ENCODE measurements around the gene SSC4D.

The SSC4D gene

DNA sequence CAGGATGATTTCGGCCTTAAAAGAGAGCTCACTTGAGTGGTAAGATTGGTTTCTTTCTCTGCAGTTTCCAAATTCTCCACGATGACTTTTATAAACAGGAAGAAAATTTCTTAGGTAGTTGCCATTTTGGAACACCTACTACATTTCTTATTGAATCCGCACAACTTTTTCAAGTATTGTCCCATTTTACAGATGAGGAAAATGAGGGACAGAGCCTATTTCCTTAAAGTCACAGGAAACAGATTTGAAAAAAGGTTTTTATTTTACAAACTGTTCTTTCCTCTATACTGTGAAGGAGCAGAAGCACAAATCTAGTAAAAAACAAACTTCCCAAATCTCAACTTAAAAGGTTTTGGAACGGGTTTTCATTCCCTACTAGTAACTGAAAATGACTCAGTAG, 53.4 kb downstream of the SSC4D start:
- no peak for DNase-seq (ENCODE audit: low read depth in 1 of 2, low spot score in 1 of 2)

DNA sequence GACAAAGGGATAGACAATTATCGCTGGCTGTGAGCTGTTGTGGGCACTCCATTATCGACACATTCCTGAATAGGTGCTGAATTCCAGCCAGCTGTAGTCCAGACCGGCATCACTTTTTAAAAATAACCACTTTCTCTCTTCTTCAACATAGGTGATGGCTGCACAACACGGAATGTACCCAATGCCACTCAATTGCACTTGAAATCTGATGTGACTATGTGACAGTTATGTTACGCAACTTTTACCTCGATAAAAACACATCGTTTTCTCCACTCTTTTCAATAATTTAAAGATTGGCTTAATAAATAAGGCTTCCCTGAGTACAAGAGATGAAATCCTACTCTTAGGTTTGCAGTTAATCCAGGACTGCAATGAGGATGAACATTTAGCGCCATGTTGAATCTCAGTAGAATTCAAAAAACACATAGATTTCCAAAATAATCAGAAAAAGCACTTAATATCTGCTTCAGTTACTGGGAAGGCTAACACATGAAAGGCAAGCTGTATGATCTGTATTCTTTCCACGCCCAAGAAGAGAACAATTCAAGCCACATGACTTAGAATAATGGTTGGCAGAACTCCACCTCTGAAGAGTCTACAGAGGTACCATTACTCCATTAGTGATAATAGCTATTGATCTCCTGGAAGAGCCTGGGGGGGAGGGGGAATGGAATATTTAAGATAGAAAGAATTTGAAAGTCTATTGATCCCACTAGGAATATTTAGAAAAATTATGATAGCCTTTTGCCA, 54.3 kb downstream of the SSC4D start:
- no peak for DNase-seq (ENCODE audit: low read depth in 1 of 2, low spot score in 1 of 2)

DNA sequence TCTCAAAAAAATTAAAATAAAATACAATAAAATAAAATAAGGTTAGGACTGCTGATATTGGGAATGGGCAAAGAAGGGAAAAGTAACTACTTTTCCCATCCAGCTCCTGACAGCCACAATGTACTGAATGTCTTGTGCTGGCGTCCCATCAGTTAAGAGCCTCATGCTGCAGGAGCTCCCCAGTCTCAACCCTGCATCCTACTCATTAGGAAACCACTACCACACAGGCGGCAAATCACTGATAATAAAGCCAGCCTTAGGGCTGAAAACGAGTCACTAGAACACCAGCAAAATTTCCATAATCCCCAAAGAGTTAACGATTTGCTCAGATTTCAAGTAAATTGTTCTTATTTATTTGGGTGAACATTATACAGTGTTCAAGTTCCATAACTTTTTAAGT, 55.0 kb downstream of the SSC4D start:
- DNase-seq (ENCODE audit: low read depth in 1 of 2, low spot score in 1 of 2) = no peak

DNA sequence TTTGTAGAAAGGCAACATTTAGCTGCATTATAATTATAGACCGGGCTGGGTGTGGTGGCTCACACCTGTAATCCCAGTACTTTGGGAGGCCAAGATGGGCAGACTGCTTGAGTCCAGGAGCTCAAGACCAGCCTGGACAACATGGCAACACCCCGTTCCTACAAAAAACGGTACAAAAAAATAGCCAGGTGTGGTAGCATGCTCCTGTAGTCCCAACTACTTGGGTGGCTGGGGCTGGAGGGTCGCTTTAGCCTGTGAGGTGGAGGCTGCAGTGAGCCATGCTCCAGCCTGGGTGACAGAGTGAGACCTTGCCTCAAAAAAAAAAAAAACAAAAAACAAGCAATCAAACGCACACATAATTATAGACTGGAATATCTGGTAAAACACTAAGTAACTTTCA, 55.8 kb downstream of the SSC4D start:
- DNase-seq (ENCODE audit: low read depth in 1 of 2, low spot score in 1 of 2) = no peak

DNA sequence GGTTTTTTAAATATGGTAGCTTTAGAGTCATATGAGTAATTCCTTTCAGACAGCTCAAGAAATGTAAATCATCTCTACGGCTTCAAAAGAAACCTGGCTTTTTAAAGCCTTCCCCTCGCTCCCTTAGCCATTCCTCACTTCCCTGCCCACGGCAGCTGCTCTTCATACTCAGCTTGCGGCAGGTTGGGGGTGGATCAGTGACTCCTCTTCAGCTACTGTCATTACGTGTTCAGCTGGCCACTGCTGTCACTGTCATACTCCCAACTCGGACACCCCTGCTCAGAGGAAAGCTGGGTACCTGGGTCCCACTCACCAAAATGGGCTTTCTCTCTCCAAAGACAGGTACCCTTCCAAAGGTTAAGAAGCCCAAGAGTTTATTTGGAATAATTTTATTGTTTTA, 57.3 kb downstream of the SSC4D start:
- DNase-seq (ENCODE audit: low read depth in 1 of 2, low spot score in 1 of 2) = no peak

DNA sequence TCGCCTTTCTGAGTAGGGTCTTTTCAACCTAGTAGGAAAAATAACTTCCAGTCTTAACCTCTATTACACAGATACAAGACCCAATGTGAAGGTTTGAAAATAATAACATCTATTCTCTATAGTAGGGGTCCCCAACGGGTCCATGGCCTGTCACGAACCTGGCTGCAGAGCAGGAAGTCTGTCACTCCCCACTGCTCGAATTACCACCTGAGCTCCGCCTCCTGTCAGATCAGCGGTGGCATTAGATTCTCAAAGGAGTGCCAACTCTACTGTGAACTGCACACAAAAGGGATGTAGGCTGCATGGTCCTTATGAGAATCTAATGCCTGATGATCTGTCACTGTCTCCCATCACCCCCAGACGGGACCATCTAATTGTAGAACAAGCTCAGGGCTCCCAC, 58.1 kb downstream of the SSC4D start:
- no peak for DNase-seq (ENCODE audit: low read depth in 1 of 2, low spot score in 1 of 2)

DNA sequence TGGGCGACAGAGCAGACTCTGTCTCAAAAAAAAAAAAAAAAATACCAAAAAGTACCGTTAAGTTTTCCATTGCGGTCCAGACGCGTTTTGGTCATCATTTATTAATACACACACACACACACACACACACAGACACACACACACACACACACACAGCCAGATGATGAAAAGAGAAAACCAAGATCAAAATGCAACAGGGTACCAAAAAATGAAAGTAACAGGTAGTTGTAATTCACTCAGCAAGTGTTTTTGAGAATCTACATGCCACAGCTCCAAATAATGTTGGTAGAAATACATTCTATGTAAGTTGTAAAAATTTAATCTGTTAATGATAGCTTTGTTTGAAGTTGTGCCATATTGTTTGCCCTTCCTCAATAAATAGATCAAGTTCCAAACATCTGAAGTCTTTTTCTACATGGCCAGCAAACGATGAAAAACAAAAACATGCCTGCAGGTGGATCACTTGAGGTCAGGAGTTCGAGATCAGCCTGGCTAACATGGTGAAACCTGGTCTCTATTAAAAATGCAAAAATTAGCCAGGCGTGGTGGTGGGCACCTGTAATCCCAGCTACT, 60.1 kb downstream of the SSC4D start:
- DNase-seq (ENCODE audit: low read depth in 1 of 2, low spot score in 1 of 2) = no peak

DNA sequence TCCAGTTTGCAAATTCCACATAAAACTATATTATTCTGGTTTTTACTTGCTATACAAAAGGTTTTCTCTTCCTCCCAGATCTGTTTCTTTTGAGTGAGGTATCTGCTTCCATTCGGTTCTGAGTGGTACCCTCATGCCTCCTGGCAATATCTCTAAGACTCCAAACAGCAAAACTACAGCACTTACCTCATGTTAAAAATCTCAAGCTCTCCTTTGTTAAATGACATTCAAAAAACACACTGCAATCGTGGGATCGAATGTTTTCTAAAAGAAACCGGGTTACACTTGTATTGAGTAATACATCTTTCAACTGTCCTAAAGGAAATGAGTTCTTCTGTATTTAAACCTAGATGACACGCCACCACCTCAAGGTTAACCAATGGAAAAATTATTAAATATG, 61.8 kb downstream of the SSC4D start:
- no peak for DNase-seq (ENCODE audit: low read depth in 1 of 2, low spot score in 1 of 2)

DNA sequence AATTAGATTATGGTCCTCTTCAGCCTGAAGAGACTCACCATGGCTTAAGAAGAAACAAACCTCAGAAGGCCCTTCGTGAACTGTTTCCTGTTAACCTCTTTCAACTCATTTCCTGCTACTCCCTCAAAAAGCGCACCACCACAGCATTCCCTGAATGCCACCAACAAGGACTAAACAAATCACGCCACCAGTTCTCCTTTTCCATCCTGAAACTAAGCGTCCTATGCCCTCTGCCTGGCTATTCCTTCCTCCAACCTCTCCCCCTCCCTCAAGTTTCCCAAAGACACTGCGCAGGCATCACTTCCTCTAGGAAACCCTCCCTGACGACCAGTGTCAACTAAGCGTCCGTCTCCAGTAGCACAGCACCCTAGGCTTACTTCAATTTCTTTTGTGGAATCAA, 62.7 kb downstream of the SSC4D start:
- DNase-seq (ENCODE audit: low read depth in 1 of 2, low spot score in 1 of 2) = no peak

DNA sequence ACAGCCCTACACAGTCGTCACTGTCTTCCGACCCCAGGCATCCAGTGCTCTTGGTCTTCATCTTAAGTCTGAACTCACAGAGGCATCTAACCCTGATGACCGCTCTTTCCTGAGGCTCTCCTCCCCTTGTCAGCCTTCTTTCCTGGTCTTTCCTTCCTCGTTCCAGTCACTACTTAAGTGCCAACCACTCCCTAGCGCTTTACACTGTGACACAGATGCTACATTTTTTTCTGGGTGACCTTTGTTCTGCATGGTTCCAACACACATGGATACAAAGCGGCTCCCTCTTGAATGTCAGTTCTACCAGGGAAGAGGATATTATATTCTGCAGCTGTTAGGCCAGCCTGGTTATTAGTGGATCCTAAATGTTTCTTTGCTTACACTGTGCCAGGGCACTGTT, 63.4 kb downstream of the SSC4D start:
- no peak for DNase-seq (ENCODE audit: low read depth in 1 of 2, low spot score in 1 of 2)

DNA sequence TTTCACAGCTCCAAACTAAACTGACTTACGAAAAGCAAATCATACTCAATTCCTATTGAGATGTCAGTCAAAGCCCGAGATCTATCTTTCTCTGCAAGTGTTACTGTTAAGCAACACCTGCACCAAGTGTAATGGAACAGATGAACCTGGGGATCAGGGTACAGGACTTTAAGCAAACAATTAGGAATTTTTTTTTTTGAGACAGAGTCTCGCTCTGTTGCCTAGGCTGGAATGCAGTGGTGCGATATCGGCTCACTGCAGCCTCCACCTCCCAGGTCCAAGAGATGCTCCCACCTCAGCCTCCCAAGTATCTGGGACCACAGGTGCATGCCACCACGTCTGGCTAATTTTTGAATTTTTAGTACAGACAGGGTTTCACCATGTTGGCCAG, 65.6 kb downstream of the SSC4D start:
- no peak for DNase-seq (ENCODE audit: low read depth in 1 of 2, low spot score in 1 of 2)

DNA sequence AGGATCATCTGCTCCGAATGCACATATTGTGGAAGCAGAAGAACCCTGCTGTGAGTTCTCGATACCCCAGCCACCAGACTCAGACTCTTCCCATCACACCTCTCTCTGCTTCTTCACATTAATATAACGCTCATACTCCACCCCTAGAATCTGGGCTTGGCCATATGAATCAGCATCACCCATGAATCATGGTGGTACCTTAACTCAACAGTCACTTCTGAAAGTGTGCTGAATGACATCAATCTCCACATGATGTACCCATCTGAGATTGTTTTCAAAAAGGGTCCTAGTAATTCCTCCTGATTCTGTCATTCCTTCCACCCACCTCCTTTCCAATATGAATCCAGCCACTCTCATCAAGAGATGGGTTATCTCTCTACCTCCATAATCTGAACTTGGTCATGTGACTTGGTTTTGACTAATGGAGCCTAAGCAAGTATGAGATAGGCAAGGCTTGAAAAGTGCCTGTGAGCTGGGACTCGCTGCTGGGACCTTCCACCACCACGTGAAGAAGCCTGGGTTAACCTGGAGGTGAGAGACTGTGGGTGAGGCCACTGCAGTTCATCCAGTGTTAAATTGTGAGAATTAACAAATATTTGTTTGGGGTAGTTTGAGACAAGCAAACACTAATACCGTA, 66.1 kb downstream of the SSC4D start:
- DNase-seq (ENCODE audit: low read depth in 1 of 2, low spot score in 1 of 2) = no peak

DNA sequence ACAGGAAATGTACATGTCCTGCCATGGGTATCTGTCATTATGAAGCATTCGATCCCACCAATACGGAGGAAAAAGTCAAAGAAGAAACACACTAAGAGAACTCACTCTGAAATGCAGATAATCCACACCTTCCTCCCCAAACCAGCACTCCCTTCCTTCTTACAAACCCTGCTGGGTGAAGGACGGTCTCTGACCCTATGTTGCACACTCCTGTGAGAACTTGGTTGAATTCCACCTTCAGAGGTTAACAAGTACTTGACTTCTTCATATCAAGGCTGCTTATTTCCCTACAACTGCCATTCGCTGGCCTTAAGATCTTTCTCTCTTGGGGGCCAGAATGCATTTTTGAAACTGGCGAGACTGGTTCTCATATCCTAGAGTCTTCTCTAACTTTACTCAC, 67.3 kb downstream of the SSC4D start:
- no peak for DNase-seq (ENCODE audit: low read depth in 1 of 2, low spot score in 1 of 2)

DNA sequence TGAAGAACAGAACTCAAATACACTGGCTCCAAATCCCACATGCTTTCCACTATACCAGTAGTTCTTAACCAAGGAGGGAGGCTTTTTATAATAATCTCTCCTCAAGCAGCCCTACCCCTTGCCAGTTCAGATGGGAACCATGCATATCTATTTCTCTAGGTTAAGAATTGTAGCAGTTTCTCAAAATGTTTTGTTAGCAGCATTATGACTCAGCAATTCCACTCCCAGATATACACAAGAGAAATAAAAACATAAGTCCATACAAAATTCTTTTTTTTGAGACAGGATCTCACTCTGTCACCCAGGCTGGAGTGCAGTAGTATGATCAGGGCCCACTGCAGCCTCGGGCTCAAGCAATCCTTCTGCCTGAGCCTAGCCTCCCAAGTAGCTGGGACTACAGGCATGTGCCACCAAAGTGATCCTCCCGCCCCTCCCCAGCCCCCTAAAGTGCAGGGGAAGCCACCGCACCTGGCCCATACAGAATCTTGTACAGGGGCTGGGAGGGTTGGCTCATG, 68.8 kb downstream of the SSC4D start:
- no peak for DNase-seq (ENCODE audit: low read depth in 1 of 2, low spot score in 1 of 2)

Measured in activated CD4-positive, alpha-beta T cell treated with anti-CD3 and anti-CD28 coated beads, Interleukin-2, amount 50 U/mL, for 24 hours (primary cell).